ENCODE measurements around the gene EVA1C.
A peak's percentile ranks its signal among the peaks of the same experiment; 100 is the strongest.

Gene EVA1C

GRCh38 chr21:32391755-32392154 lies 20.8 kb upstream of the EVA1C start:
- no peak for DNase-seq

GRCh38 chr21:32392299-32392879 lies 20.1 kb upstream of the EVA1C start:
- DNase-seq: no peak

GRCh38 chr21:32392880-32393676 lies 19.4 kb upstream of the EVA1C start, which contains the start of gene URB1:
URB1 (minus strand) TSS chr21:32393012; CDS start chr21:32392910, 102 bp downstream.
- DNase-seq: peak; percentile 56

- DNase-seq: no peak
Measured at GRCh38 chr21:32393677-32394001, 18.9 kb upstream of the EVA1C start.

- DNase-seq: no peak
Measured at GRCh38 chr21:32403201-32403777, 9.2 kb upstream of the EVA1C start.

GRCh38 chr21:32406405-32406804 lies 6.1 kb upstream of the EVA1C start:
- DNase-seq: no peak

- DNase-seq: no peak
Measured at GRCh38 chr21:32410291-32410690, 2.2 kb upstream of the EVA1C start.

GRCh38 chr21:32410916-32411315 lies 1.6 kb upstream of the EVA1C start:
- no peak for DNase-seq

GRCh38 chr21:32411350-32412161 lies 950 bp upstream of the EVA1C start:
- no peak for DNase-seq

GRCh38 chr21:32413015-32413504 lies 554 bp downstream of the EVA1C start:
- DNase-seq: no peak

- no peak for DNase-seq
Measured at GRCh38 chr21:32413697-32414578, 1.4 kb downstream of the EVA1C start.

GRCh38 chr21:32414579-32415358 lies 2.3 kb downstream of the EVA1C start:
- DNase-seq: no peak

- DNase-seq: no peak
Measured at GRCh38 chr21:32415451-32416398, 3.2 kb downstream of the EVA1C start.

- no peak for DNase-seq
Measured at GRCh38 chr21:32418146-32418545, 5.6 kb downstream of the EVA1C start.

- no peak for DNase-seq
Measured at GRCh38 chr21:32422064-32422463, 9.6 kb downstream of the EVA1C start.

GRCh38 chr21:32423320-32424190 lies 11.0 kb downstream of the EVA1C start:
- no peak for DNase-seq

- no peak for DNase-seq
Measured at GRCh38 chr21:32424191-32424535, 11.7 kb downstream of the EVA1C start.

- DNase-seq: no peak
Measured at GRCh38 chr21:32424674-32425073, 12.2 kb downstream of the EVA1C start.

- no peak for DNase-seq
Measured at GRCh38 chr21:32425628-32426027, 13.1 kb downstream of the EVA1C start.
